Uterus (tissue), 4 donors: ENCODE results near the gene LIMS2. TPM values are rescaled to one million over a fixed set of nuclear protein-coding genes. Genes with fewer than 3 reads are reported as not detected.

Experiments used
- DNase-seq, 2 donors: peaks; one replicate each; pipeline ENCODE4 v3.0.0-alpha.2; 2019 to 2020
- H3K27ac ChIP-seq, 2 donors: fragments of 200-600 bp; sonication (generic); 1 replicate in 1 of 2; 2 replicates in 1 of 2; pipeline ENCODE4 v1.5.1; 2016 to 2018
- H3K27me3 ChIP-seq, 2 donors: fragments of 200-600 bp; sonication (generic); one replicate each; pipeline ENCODE4 v1.5.1; 2018 to 2019; ENCODE audit warnings: control low read depth in 1 of 2
- H3K36me3 ChIP-seq, 2 donors: fragments of 200-600 bp; sonication (generic); one replicate each; pipeline ENCODE4 v1.5.1; 2019; ENCODE audit warnings: control low read depth in 1 of 2
- H3K4me1 ChIP-seq, 2 donors: fragments of 200-600 bp; sonication (generic); one replicate each; pipeline ENCODE4 v1.5.1; 2018 to 2019; ENCODE audit warnings: control low read depth in 1 of 2
- H3K4me3 ChIP-seq, 2 donors: fragments of 200-600 bp; sonication (generic); 1 replicate in 1 of 2; 2 replicates in 1 of 2; pipeline ENCODE4 v1.5.1; 2018 to 2019; ENCODE audit warnings: mild to moderate bottlenecking in 1 of 2
- H3K9me3 ChIP-seq, 2 donors: fragments of 200-600 bp; sonication (generic); one replicate each; pipeline ENCODE4 v1.5.1; 2019; ENCODE audit warnings: control low read depth in 1 of 2
- POLR2A ChIP-seq, 2 donors: fragments of 450-650 bp; IDR thresholded peaks; one replicate each; pipeline ENCODE4 v1.6.1; 2016; ENCODE audit warnings: antibody characterized with exemption in 2 of 2, mild to moderate bottlenecking in 1 of 2, moderate library complexity in 1 of 2
- intact Hi-C: fragments of 100-400 bp; cut with DNase I; formaldehyde crosslinking; loops from one replicate; pipeline ENCODE4 v1.15.1; 2023; ENCODE audit warnings: low total_unique reads
- total RNA-seq, 4 donors: library from RNA; depleted of rRNA in 3 of 4; stranded (reverse); fragments of >200 nt in 3 of 4; gene quantifications; one replicate each; pipeline versions ENCODE4 v1.1.0 to v1.2.4, GENCODE V29; 2014 to 2023
- TF ChIP-seq, protein P1 (sequence below), 4 experiments: fragments of 200-600 bp in 2 of 4; fragments of 450-650 bp in 2 of 4; sonication (generic) in 2 of 4; IDR thresholded peaks; one replicate each; pipeline ENCODE4 v1.5.1; 2016 to 2019; ENCODE audit warnings: antibody characterized with exemption in 4 of 4, mild to moderate bottlenecking in 2 of 4, moderate library complexity in 1 of 4
- donor health status: DM: yes; HTN: yes; CAD: no.

The LIMS2 gene
- total RNA-seq, 4 donors from 2014 or later, result 15.8 to 298 (median 66.2) TPM

DNA sequence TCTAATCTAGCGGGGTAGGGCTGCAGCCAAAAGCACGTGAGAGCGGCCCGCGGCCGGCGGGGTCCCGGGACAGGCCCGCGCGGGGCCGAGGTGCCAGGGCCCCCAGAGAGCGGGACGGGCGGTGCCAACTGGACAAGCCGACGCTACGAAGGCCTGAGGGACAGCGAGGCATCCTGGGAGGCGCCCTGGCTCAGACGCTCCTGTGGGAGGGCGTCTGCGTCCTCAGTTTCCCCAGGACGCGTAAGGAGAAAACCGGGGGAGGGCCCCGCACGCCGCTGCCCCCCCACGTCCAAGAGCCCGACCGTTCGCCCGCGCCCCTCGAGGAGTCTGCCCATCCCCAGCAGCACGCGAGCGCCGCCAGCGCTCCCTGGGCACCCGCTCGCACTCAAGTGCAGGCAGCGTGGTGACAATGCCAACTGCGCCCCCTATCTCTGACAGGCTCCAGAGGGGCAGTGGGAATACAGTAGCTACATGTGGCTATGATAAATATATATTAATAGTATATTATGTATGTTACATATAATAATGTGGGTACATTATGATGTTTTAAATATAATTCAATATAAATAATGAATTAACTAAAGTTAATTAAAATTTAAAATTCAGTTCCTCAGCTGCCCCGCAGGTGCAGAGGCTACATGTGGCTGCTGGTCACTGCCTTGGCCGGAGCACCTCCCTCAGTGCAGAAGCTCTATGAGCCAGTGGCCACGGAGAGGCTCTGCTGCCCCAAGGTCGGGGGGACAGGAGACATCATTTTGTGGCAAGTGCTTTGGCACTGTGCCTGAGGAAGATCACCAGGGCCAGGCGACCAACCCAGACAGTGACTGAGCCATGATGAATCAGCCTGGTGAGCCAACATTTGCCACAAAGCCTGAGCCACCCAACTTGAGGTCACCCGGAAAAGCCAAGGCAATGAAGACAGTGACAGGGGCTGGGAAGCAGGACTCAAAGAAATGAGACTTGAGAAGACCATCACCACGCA lies 20.5 kb upstream of the LIMS2 start:
- Histone ChIP-seq H3K27me3 (no peaks in the 10 kb centered on the region), H3K4me3 (peak overlapping the region; percentile 23 to 28), H3K27ac (peak overlapping the region in 1 of 2 donors; percentile 45), H3K36me3 (no peaks in the 10 kb centered on the region), H3K4me1 (no peaks in the 10 kb centered on the region), H3K9me3 (no peaks in the 10 kb centered on the region)
- TF ChIP-seq, protein P1, sequence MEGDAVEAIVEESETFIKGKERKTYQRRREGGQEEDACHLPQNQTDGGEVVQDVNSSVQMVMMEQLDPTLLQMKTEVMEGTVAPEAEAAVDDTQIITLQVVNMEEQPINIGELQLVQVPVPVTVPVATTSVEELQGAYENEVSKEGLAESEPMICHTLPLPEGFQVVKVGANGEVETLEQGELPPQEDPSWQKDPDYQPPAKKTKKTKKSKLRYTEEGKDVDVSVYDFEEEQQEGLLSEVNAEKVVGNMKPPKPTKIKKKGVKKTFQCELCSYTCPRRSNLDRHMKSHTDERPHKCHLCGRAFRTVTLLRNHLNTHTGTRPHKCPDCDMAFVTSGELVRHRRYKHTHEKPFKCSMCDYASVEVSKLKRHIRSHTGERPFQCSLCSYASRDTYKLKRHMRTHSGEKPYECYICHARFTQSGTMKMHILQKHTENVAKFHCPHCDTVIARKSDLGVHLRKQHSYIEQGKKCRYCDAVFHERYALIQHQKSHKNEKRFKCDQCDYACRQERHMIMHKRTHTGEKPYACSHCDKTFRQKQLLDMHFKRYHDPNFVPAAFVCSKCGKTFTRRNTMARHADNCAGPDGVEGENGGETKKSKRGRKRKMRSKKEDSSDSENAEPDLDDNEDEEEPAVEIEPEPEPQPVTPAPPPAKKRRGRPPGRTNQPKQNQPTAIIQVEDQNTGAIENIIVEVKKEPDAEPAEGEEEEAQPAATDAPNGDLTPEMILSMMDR (IDR thresholded peaks at IDR 0.05), result peak; percentile 49 to 81 (median 62)
- TF ChIP-seq POLR2A (IDR thresholded peaks at IDR 0.05), result no peak
- intact Hi-C loops, result no loop called here
- peak; percentile 69 to 72 for DNase-seq

DNA sequence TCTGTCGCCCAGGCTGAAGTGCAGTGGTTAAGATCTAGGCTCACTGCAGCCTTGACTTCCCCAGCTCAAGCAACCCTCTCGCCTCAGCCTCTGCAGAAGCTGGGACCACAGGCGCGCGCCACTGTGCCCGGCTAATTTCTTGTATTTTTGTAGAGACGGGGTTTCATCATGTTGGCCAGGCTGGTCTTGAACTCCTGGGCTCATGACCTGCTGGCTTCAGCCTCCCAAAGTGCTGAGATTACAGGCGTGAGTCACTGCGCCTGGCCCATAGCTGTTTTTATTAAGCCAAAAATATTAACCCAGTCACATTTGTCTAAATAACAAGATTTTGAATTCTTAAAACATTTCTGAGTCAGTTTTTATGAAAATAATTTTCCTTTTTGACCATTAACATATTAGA lies 19.7 kb upstream of the LIMS2 start:
- H3K9me3 ChIP-seq, result no peaks in the 10 kb centered on the region
- no peak for TF ChIP-seq POLR2A (IDR thresholded peaks at IDR 0.05)
- TF ChIP-seq, protein P1 (IDR thresholded peaks at IDR 0.05), result no peak
- DNase-seq, result peak in 1 of 2 donors; percentile 40
- peak overlapping the region in 1 of 2 donors; percentile 45 for H3K27ac ChIP-seq
- H3K27me3 ChIP-seq, result no peaks in the 10 kb centered on the region
- intact Hi-C loops, result no loop called here
- no peaks in the 10 kb centered on the region for H3K4me1 ChIP-seq
- no peaks in the 10 kb centered on the region for H3K36me3 ChIP-seq
- peak overlapping the region in 1 of 2 donors; percentile 28 for H3K4me3 ChIP-seq

DNA sequence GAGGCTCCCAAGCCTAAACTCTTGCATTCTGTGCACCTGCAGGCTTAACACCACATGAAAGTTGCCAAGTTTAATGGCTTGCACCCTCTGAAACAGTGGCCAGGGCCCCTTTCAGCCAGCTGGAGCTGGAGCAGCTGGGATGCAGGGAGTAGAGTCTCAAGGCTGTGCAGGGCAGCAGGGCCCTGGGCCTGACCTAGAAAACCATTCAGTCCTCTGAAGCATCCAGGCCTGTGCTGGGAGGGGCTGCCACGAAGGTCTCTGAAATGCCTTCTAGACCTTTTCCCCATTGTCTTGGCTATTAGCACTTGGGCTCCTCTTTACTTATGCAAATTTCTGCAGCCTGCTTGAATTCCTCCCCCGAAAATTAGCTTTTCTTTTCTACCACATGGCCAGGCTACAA lies 15.4 kb upstream of the LIMS2 start:
- TF ChIP-seq POLR2A (IDR thresholded peaks at IDR 0.05), result no peak
- TF ChIP-seq, protein P1 (IDR thresholded peaks at IDR 0.05), result no peak
- H3K4me3 ChIP-seq, result no peak overlapping the region
- no peaks in the 10 kb centered on the region for H3K36me3 ChIP-seq
- no peak for DNase-seq
- no peaks in the 10 kb centered on the region for H3K4me1 ChIP-seq
- intact Hi-C loops, result no loop called here
- no peak overlapping the region for H3K27ac ChIP-seq
- no peaks in the 10 kb centered on the region for H3K27me3 ChIP-seq
- no peaks in the 10 kb centered on the region for H3K9me3 ChIP-seq

DNA sequence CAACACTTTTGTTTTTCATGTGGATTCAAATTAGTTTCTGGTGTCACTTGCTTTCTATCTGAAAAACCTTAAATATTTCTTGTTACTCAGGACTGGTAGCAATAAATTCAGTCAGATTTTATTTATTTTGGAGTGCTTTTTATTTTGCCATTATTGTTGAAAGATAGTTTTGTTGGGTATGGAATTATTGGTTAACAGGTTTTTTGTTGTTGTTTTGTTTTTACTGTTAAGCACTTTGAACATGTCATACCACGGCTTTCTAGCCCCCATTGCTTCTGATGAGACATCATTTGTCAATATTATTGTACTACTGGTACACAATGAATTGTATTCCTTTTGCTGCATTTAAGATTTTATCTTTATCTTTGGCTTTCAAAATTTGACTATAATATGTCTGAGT lies 13.1 kb upstream of the LIMS2 start:
- Histone ChIP-seq H3K9me3 (no peaks in the 10 kb centered on the region), H3K4me1 (no peaks in the 10 kb centered on the region), H3K27me3 (no peaks in the 10 kb centered on the region), H3K27ac (no peak overlapping the region), H3K36me3 (no peaks in the 10 kb centered on the region), H3K4me3 (no peak overlapping the region)
- intact Hi-C loops, result no loop called here
- TF ChIP-seq, protein P1 (IDR thresholded peaks at IDR 0.05), result no peak
- TF ChIP-seq POLR2A (IDR thresholded peaks at IDR 0.05), result no peak
- DNase-seq, result no peak

DNA sequence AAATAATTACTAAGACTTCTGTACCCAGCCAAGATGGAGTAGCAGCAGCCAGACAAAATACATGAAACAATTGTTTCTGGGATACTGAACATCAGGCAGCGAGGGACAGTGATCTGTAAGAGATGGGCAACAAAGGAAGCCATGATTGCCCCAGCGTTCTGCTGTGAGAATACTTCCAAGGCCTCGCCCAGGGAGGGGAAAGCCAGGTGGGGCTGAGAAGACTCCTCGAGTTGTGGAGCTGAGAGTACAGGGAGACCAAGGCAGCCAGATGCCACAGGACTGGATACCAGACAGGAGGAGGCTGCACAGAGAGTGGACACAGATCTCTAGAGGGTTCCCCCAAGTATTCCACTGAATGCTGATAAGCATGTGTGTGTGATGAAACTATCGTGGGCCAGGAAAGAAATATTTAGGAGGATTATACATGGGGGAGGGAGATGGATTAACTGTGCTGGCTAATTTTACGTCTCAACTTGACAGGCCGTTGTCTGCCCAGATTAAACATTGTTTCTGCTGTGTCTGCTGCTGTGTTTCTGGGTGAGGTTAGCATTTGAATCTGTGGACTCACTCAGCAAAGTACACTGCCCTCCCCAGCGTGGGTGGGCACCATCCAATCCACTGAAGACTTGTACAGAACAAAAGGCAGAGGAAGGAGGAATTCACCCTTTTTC lies 10.2 kb upstream of the LIMS2 start:
- Histone ChIP-seq H3K27ac (peak overlapping the region in 1 of 2 donors; percentile 21), H3K4me3 (no peak overlapping the region), H3K9me3 (no peaks in the 10 kb centered on the region), H3K27me3 (no peaks in the 10 kb centered on the region), H3K4me1 (peaks cover 0 to 15% of the 10 kb centered on the region in 2 donors), H3K36me3 (no peaks in the 10 kb centered on the region)
- DNase-seq, result no peak
- intact Hi-C loops, result no loop called here
- TF ChIP-seq POLR2A (IDR thresholded peaks at IDR 0.05), result no peak
- TF ChIP-seq, protein P1 (IDR thresholded peaks at IDR 0.05), result no peak
